SU-DHL-6 (cell line): ENCODE results near the gene SPRR5.

ENCODE experiments used
- CTCF ChIP-seq: fragments of 200-600 bp; sonication (generic); IDR thresholded peaks from one replicate; pipeline ENCODE4 v1.5.1; 2017; ENCODE audit warnings: antibody characterized with exemption, mild to moderate bottlenecking, low read length, moderate library complexity; ENCODE audit not compliant: insufficient read depth, poor library complexity, severe bottlenecking
- EZH2phosphoT487 ChIP-seq: fragments of 200-600 bp; sonication (generic), shearing (Covaris generic); conservative IDR thresholded peaks from 2 replicates; pipeline ENCODE4 v1.6.1; 2018; ENCODE audit warnings: mild to moderate bottlenecking, antibody characterized with exemption, low read length, moderate library complexity, mixed read lengths

DNA sequence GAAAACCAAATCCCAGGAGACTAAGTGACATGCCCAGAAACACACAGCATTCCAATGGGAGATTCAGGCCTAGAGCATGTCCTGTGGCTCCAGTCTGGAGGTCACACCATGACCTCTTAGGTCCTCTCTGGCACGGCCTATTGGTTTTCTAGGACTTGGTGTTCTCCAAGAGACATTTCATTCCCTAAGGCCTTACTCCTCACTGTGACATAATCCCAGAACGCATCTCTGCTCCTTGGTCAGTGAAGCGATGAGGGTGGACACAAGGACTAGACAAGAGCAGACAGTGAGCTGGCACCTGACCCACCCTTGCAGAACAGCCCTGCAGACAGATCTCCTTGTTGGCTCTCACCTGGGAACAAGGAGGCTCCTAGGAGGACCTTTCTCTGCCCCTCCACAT is 37.8 kb upstream of the SPRR5 start:
- TF ChIP-seq CTCF (no peak), EZH2phosphoT487 (no peak)
